Endothelial cell of umbilical vein (primary cell): ENCODE results near the gene MUC5AC. TPM values are rescaled to one million over a fixed set of nuclear protein-coding genes. Genes with fewer than 3 reads are reported as not detected.
"Not testable (repeated sequence)": the region's sequence is repeated elsewhere in the genome, so short reads cannot be mapped to it uniquely, and the experiment has no call there.

ENCODE experiments used
- BruUV-seq: library from RNA; stranded (reverse); fragments of 400-500 nt; replicated peaks from 2 replicates; lab custom pipeline; 2021; lab: Mats Ljungman, UMichigan
- CTCF ChIA-PET: fragments of 300-600, 350-600 bp; sonication (Branson Sonifier 250); formaldehyde crosslinking; loops from one replicate; lab custom pipeline; 2021; ENCODE audit warnings: antibody characterized with exemption, inconsistent platforms; lab: Charles Lee
- POLR2A ChIA-PET: fragments of 300-600, 350-600 bp; sonication (Branson Sonifier 250); formaldehyde crosslinking; loops from one replicate; lab custom pipeline; 2021; ENCODE audit warnings: antibody characterized with exemption, inconsistent platforms; lab: Charles Lee
- DNase-seq: peaks from one replicate; pipeline ENCODE4 v3.0.0-alpha.2; 2011; ENCODE audit warnings: low read depth, low spot score
- FAIRE-seq: peaks from 2 replicates; lab custom pipeline; 2011; peaks lifted over from hg19 to GRCh38; lab: Jason Lieb, UNC
- H2AFZ ChIP-seq: 2 replicates; pipeline ENCODE4 v1.6.0; 2012; ENCODE audit warnings: low read depth, low read length, control low read depth, inconsistent platforms
- H3K27ac ChIP-seq: 2 replicates; pipeline ENCODE4 v1.5.1; 2011; ENCODE audit warnings: low read depth, mild to moderate bottlenecking, control low read depth, low read length, moderate library complexity; ENCODE audit not compliant: insufficient read depth
- H3K27me3 ChIP-seq, 2 experiments: 2 replicates each; pipeline versions ENCODE4 v1.6.0 to v1.6.1; 2011; ENCODE audit warnings: low read length in 2 of 2, mixed read lengths in 1 of 2; ENCODE audit not compliant: control insufficient read depth in 2 of 2, insufficient read depth in 2 of 2
- H3K36me3 ChIP-seq, 2 experiments: 2 replicates in 1 of 2; 3 replicates in 1 of 2; pipeline ENCODE4 v1.5.1; 2011; ENCODE audit warnings: low read length in 2 of 2, mild to moderate bottlenecking in 1 of 2, moderate library complexity in 1 of 2; ENCODE audit not compliant: control insufficient read depth in 2 of 2, insufficient read depth in 2 of 2; ENCODE audit errors: extremely low read depth in 1 of 2
- H3K4me1 ChIP-seq: 3 replicates; pipeline ENCODE4 v1.5.1; 2011; ENCODE audit warnings: mild to moderate bottlenecking, low read length; ENCODE audit not compliant: control insufficient read depth, insufficient read depth; ENCODE audit errors: extremely low read depth
- H3K4me2 ChIP-seq: 2 replicates; pipeline ENCODE4 v1.6.1; 2011; ENCODE audit warnings: low read length, control low read depth, mixed read lengths; ENCODE audit not compliant: insufficient read depth
- H3K4me3 ChIP-seq, 3 experiments: fragments of 200-600 bp in 1 of 3; sonication (generic), shearing (Covaris generic) in 1 of 3; replicated peaks in 1 of 3; 2 replicates each; pipeline ENCODE4 v1.5.1; 2011 to 2016; ENCODE audit warnings: control low read depth in 3 of 3, low read length in 3 of 3, mild to moderate bottlenecking in 2 of 3, inconsistent platforms in 1 of 3, low read depth in 1 of 3, moderate library complexity in 1 of 3; ENCODE audit not compliant: insufficient read depth in 1 of 3
- H3K79me2 ChIP-seq: 2 replicates; pipeline ENCODE4 v1.6.0; 2012; ENCODE audit warnings: low read length, inconsistent platforms; ENCODE audit not compliant: control insufficient read depth, insufficient read depth
- H3K9ac ChIP-seq: replicated peaks from 2 replicates; pipeline ENCODE3; 2011; ENCODE audit warnings: low read length, control low read depth; ENCODE audit not compliant: insufficient read depth; ENCODE audit errors: extremely low read depth
- H3K9me1 ChIP-seq: replicated peaks from 3 replicates; pipeline ENCODE4 v1.6.0; 2011; ENCODE audit warnings: mild to moderate bottlenecking, low read length; ENCODE audit not compliant: control insufficient read depth, insufficient read depth; ENCODE audit errors: extremely low read depth
- H3K9me3 ChIP-seq: replicated peaks from 2 replicates; pipeline ENCODE4 v1.5.1; 2012; ENCODE audit warnings: low read length, inconsistent platforms; ENCODE audit not compliant: control insufficient read depth, insufficient read depth
- H4K20me1 ChIP-seq: replicated peaks from 2 replicates; pipeline ENCODE3; 2011; ENCODE audit warnings: mild to moderate bottlenecking, low read length; ENCODE audit not compliant: control insufficient read depth, insufficient read depth; ENCODE audit errors: extremely low read depth
- dilution Hi-C: fragments of 300-500 bp; cut with MboI; formaldehyde crosslinking; loops from one replicate; pipeline ENCODE4 v1.15.0; 2019; ENCODE audit warnings: low sequenced_read_pairs; ENCODE audit not compliant: extremely low pct_ligation_motif_present
- intact Hi-C: fragments of 100-400 bp; cut with micrococcal nuclease; formaldehyde crosslinking; loops from one replicate; pipeline ENCODE4 v1.10.0; 2022
- polyA plus RNA-seq, 4 experiments: library from polyadenylated mRNA; depleted of rRNA in 3 of 4; stranded (reverse) in 3 of 4; unstranded in 1 of 4; fragments of >200 nt; gene quantifications; 2 replicates each; pipeline versions ENCODE4 v1.2.1 to v1.2.3, GENCODE V29; 2011 to 2012; ENCODE audit warnings: missing spikeins in 1 of 4
- total RNA-seq: library from RNA; stranded (reverse); gene quantifications from 2 replicates; pipeline ENCODE4 v1.2.3, GENCODE V29; 2021

Gene MUC5AC
- total and polyA plus RNA-seq, 2 donors (not counting 3 experiments of a cell fraction or from before 2014, with no cell fraction given): not detected

- H3K27ac ChIP-seq, POLR2A ChIA-PET, H3K4me2 ChIP-seq, H3K9me3 ChIP-seq, H4K20me1 ChIP-seq, H2AFZ ChIP-seq, H3K4me1 ChIP-seq, intact Hi-C loops, H3K36me3 ChIP-seq, FAIRE-seq, H3K9me1 ChIP-seq, H3K9ac ChIP-seq, DNase-seq, BruUV-seq, H3K4me3 ChIP-seq, H3K79me2 ChIP-seq, CTCF ChIA-PET, dilution Hi-C loops, H3K27me3 ChIP-seq: not testable (repeated sequence)
Measured at GRCh38 chr11:1248951-1249350, 91.2 kb downstream of the MUC5AC start.

GRCh38 chr11:1250411-1250810, 92.7 kb downstream of the MUC5AC start:
- FAIRE-seq, POLR2A ChIA-PET, H3K4me2 ChIP-seq, H3K4me1 ChIP-seq, H3K9me3 ChIP-seq, H3K9me1 ChIP-seq, CTCF ChIA-PET, H3K27me3 ChIP-seq, intact Hi-C loops, H4K20me1 ChIP-seq, H3K9ac ChIP-seq, DNase-seq, H3K4me3 ChIP-seq, H3K27ac ChIP-seq, H2AFZ ChIP-seq, BruUV-seq, H3K36me3 ChIP-seq, dilution Hi-C loops, H3K79me2 ChIP-seq: not testable (repeated sequence)

Other genes with a start within 250 kb of the MUC5AC start
- 86.2 and 89.8 TPM in 2 replicates for gene CHID1, start 247.1 kb upstream of the MUC5AC start, total RNA-seq
- 98.2 and 107 TPM in 2 replicates for gene CHID1, start 247.1 kb upstream of the MUC5AC start, polyA plus RNA-seq
- gene AP2A2, start 232.1 kb upstream of the MUC5AC start, total RNA-seq: 92.5 and 92.6 TPM in 2 replicates
- 89.5 and 109 TPM in 2 replicates for gene AP2A2, start 232.1 kb upstream of the MUC5AC start, polyA plus RNA-seq
- not detected in 2 replicates for gene MUC6, start 121.2 kb upstream of the MUC5AC start, total RNA-seq
- gene MUC6, start 121.2 kb upstream of the MUC5AC start, polyA plus RNA-seq: not detected in 2 replicates
- gene MUC2, start 83.1 kb upstream of the MUC5AC start, total RNA-seq: not detected in 2 replicates
- not detected in 2 replicates for gene MUC2, start 83.1 kb upstream of the MUC5AC start, polyA plus RNA-seq
- gene MUC5B, start 65.1 kb downstream of the MUC5AC start, total RNA-seq: not detected in 2 replicates
- gene MUC5B, start 65.1 kb downstream of the MUC5AC start, polyA plus RNA-seq: not detected in 2 replicates
- gene TOLLIP, start 151.7 kb downstream of the MUC5AC start, total RNA-seq: 49.1 and 49.6 TPM in 2 replicates
- 64.8 and 107 TPM in 2 replicates for gene TOLLIP, start 151.7 kb downstream of the MUC5AC start, polyA plus RNA-seq
- gene BRSK2, start 232.0 kb downstream of the MUC5AC start, total RNA-seq: 0.20 and 0.39 TPM in 2 replicates
- 0.08 and 0.54 TPM in 2 replicates for gene BRSK2, start 232.0 kb downstream of the MUC5AC start, polyA plus RNA-seq